ENCODE results near the gene SAMD4A.

Gene SAMD4A

DNA sequence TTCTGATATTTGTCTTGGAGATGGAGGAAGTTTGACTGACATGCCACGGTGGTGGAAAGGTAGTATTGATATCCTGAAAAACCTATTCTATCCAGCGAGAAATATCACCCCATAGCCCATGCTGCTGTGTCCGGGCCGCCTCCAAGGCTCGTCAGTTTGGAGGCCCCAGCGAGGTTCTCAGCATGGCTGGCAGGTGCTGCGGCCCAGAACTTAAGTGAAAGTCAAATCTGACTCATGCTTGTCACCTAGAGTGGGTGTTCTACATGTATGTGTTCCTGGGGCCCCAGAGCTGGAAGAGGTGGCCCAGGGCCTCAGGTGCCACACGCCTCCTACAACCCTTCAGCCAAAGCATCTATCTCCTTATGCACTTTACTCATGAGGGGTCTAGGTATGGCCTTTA, 242.8 kb downstream of the SAMD4A start:
- DNase-seq (ENCODE audit: extremely low read depth, low read depth): no peak
- TF ChIP-seq, protein P1, sequence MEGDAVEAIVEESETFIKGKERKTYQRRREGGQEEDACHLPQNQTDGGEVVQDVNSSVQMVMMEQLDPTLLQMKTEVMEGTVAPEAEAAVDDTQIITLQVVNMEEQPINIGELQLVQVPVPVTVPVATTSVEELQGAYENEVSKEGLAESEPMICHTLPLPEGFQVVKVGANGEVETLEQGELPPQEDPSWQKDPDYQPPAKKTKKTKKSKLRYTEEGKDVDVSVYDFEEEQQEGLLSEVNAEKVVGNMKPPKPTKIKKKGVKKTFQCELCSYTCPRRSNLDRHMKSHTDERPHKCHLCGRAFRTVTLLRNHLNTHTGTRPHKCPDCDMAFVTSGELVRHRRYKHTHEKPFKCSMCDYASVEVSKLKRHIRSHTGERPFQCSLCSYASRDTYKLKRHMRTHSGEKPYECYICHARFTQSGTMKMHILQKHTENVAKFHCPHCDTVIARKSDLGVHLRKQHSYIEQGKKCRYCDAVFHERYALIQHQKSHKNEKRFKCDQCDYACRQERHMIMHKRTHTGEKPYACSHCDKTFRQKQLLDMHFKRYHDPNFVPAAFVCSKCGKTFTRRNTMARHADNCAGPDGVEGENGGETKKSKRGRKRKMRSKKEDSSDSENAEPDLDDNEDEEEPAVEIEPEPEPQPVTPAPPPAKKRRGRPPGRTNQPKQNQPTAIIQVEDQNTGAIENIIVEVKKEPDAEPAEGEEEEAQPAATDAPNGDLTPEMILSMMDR (IDR thresholded peaks at IDR 0.05; ENCODE audit: low read depth, low read length): no peak

DNA sequence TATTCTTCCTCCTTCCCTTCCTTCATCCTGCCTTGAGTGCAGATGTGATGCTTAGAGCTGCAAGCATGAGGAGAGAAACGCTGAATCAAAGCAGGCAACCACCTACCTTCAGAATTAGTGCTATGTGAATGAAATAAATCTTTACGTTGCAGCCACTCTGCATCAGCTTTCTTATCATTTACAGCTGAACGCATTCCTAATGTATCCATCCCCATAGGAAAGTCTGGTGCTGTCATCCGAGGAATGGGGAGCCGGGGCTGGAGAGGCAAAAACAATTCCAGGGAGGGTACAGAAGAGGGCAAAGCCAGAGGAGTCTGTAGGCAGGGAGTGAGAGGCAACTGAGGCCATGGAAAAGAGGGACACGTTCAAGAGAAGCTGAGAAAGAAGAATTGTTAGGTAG, 245.7 kb downstream of the SAMD4A start:
- TF ChIP-seq, protein P1 (IDR thresholded peaks at IDR 0.05; ENCODE audit: low read depth, low read length): no peak
- DNase-seq (ENCODE audit: extremely low read depth, low read depth): no peak

DNA sequence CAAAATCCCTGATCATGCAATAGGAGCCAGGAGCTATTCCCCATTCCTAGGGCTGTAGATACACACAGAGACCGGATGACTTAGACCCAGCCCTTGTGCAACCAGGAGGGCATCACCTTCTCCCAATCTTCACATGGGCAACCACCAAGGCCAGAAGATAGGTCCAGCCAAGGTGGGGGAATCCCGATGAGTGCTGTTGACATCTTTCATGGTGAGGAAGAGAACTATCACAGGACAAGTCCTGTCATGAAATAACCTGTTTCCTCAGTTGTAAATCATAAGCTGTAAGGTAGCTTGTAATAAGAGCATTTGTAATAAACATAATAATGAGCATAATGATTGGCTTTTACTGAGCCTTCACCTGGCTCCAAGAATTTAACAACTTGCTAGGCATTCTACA, 246.2 kb downstream of the SAMD4A start:
- no peak for DNase-seq (ENCODE audit: extremely low read depth, low read depth)

DNA sequence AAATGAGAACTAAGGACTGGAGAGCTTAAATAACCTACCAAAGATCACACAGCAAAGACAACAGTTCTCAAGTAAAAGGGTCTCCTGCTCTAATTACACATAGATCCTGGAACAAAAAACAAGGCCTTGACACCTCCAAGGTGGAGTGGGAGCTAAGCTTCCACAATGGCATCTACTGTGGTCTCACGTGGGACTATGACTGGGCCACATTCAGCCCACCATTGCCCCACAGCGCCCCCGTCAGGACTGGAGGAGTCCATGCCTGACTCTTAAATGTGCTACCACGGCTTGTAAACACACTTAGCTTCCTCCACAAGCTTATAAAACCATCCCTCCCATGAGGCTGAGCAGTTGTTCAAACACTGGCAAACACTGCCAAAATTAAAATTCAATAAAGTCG, 247.1 kb downstream of the SAMD4A start:
- TF ChIP-seq, protein P1 (IDR thresholded peaks at IDR 0.05; ENCODE audit: low read depth, low read length): no peak
- no peak for DNase-seq (ENCODE audit: extremely low read depth, low read depth)

More for the DNA sequence above, 246.2 kb downstream of the SAMD4A start:
- TF ChIP-seq, protein P1 (IDR thresholded peaks at IDR 0.05; ENCODE audit: low read depth, low read length): no peak

DNA sequence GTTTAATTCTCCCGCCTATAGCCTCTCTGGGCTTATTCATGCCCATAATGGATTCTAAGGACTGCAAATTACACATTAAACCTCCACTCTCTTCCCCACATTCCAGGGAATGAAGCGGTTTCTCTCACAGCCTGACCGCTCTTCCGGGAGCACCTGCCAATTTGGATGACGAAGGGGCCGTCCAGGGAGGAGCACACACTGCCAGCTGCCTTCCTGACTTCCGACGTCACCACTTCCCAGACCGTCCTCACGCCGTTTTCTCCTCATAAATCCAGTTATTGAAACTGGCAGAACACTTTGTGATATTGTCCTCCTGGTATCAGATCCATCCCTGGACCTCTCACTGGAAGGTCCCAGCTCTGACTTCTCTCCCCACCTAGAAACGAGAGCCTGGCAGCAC, 248.1 kb downstream of the SAMD4A start:
- DNase-seq (ENCODE audit: extremely low read depth, low read depth): no peak

DNA sequence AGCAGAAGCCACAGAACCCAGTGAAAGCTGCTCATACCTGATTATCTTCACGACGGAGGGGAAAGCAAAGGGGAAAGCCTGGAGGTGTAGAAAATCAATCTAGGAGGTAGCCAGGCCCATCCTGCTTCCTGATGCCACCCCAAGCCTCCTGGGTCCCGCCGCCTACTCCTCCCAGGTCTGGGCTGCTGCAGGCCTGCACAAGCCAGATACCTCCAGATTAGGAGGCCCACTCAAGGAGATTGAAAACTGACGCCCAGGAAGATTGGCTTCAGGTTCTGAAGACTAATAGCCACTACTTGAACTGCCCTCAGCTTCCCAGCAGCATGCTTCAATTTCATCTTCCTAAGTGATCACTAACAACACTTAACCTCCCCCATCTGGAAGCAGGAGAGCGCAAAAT, 248.6 kb downstream of the SAMD4A start:
- TF ChIP-seq, protein P1 (IDR thresholded peaks at IDR 0.05; ENCODE audit: low read depth, low read length): no peak
- no peak for DNase-seq (ENCODE audit: extremely low read depth, low read depth)

More for the DNA sequence above, 248.1 kb downstream of the SAMD4A start:
- TF ChIP-seq, protein P1 (IDR thresholded peaks at IDR 0.05; ENCODE audit: low read depth, low read length): no peak

DNA sequence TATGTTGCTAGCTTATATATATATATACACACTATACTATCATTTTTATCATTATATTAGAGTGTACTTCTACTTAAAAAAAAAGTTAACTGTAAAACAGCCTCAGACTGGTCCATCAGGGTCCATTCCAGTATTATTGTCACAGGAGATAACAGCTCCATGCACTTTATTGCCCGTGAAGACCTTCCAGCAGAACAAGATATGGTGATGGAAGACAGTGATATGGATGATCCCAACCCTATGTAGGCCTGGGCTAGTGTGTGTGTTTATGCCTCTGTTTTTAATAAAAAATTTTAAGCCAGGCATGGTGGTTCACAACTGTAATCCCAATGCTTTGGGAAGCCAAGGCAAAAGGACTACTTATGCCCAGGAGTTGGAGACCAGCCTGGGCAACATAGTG, 249.5 kb downstream of the SAMD4A start:
- DNase-seq (ENCODE audit: extremely low read depth, low read depth): no peak
- TF ChIP-seq, protein P1 (IDR thresholded peaks at IDR 0.05; ENCODE audit: low read depth, low read length): no peak
